Keratinocyte (primary cell): Measurements from ENCODE around the gene IL27RA. TPM values are rescaled to one million over a fixed set of nuclear protein-coding genes. Genes with fewer than 3 reads are reported as not detected.

Experiments
- DNase-seq: peaks from one replicate; pipeline ENCODE4 v3.0.0-alpha.2; 2011; ENCODE audit warnings: low read depth, missing footprints, low spot score
- FAIRE-seq: peaks from 2 replicates; lab custom pipeline; 2011; peaks lifted over from hg19 to GRCh38; lab: Jason Lieb, UNC
- H2AFZ ChIP-seq: 2 replicates; pipeline ENCODE4 v1.6.0; 2012; ENCODE audit warnings: low read length, control low read depth, inconsistent platforms; ENCODE audit not compliant: control insufficient read depth
- H3K27ac ChIP-seq: 2 replicates; pipeline ENCODE4 v1.5.1; 2011; ENCODE audit warnings: low read length; ENCODE audit not compliant: control insufficient read depth, insufficient read depth
- H3K27me3 ChIP-seq: 3 replicates; pipeline ENCODE4 v1.6.0; 2011; ENCODE audit warnings: low read length; ENCODE audit not compliant: control insufficient read depth, insufficient read depth; ENCODE audit errors: extremely low read depth
- H3K36me3 ChIP-seq, 2 experiments: 2 replicates in 1 of 2; 3 replicates in 1 of 2; pipeline ENCODE4 v1.5.1; 2011; ENCODE audit warnings: low read length in 2 of 2, mild to moderate bottlenecking in 1 of 2; ENCODE audit not compliant: control insufficient read depth in 2 of 2, insufficient read depth in 2 of 2; ENCODE audit errors: extremely low read depth in 1 of 2
- H3K4me1 ChIP-seq: 3 replicates; pipeline ENCODE4 v1.5.1; 2011; ENCODE audit warnings: low read length; ENCODE audit not compliant: control insufficient read depth, insufficient read depth; ENCODE audit errors: extremely low read depth
- H3K4me2 ChIP-seq: 3 replicates; pipeline ENCODE4 v1.6.0; 2011; ENCODE audit warnings: low read depth, low read length; ENCODE audit not compliant: control insufficient read depth, insufficient read depth; ENCODE audit errors: extremely low read depth
- H3K4me3 ChIP-seq, 3 experiments: fragments of 200-600 bp in 1 of 3; sonication (generic) in 1 of 3; 2 replicates in 2 of 3; 3 replicates in 1 of 3; pipeline ENCODE4 v1.5.1; 2011 to 2016; ENCODE audit warnings: low read length in 3 of 3, mild to moderate bottlenecking in 3 of 3, control low read depth in 2 of 3, inconsistent platforms in 1 of 3, low read depth in 1 of 3, mixed read lengths in 1 of 3, mixed run types in 1 of 3, moderate library complexity in 1 of 3; ENCODE audit not compliant: control insufficient read depth in 2 of 3, insufficient read depth in 2 of 3; ENCODE audit errors: extremely low read depth in 1 of 3
- H3K79me2 ChIP-seq: 2 replicates; pipeline ENCODE4 v1.6.0; 2012; ENCODE audit warnings: low read length; ENCODE audit not compliant: control insufficient read depth, insufficient read depth
- H3K9ac ChIP-seq: 3 replicates; pipeline ENCODE4 v1.6.0; 2011; ENCODE audit warnings: low read length; ENCODE audit not compliant: control insufficient read depth, insufficient read depth; ENCODE audit errors: extremely low read depth
- H3K9me1 ChIP-seq: 3 replicates; pipeline ENCODE4 v1.6.0; 2011; ENCODE audit warnings: low read length; ENCODE audit not compliant: control insufficient read depth, insufficient read depth; ENCODE audit errors: extremely low read depth
- H3K9me3 ChIP-seq: 2 replicates; pipeline ENCODE4 v1.5.1; 2012; ENCODE audit warnings: low read depth, low read length; ENCODE audit not compliant: control insufficient read depth
- H4K20me1 ChIP-seq: 3 replicates; pipeline ENCODE4 v1.6.0; 2011; ENCODE audit warnings: low read length; ENCODE audit not compliant: control insufficient read depth, insufficient read depth; ENCODE audit errors: extremely low read depth
- CTCF ChIP-seq, 3 experiments: IDR thresholded peaks in 1 of 3; conservative IDR thresholded peaks in 1 of 3; optimal IDR thresholded peaks in 1 of 3; 2 replicates in 2 of 3; 3 replicates in 1 of 3; pipeline versions ENCODE3 to v1.5.1; 2011; ENCODE audit warnings: low read length in 3 of 3, mild to moderate bottlenecking in 3 of 3, moderate library complexity in 2 of 3, control low read depth in 1 of 3, inconsistent platforms in 1 of 3; ENCODE audit not compliant: insufficient read depth in 2 of 3; ENCODE audit errors: extremely low read depth in 1 of 3
- EZH2 ChIP-seq: IDR thresholded peaks from one replicate; pipeline ENCODE4 v1.6.1; 2012; ENCODE audit warnings: inconsistent platforms, mild to moderate bottlenecking, low read length, moderate library complexity
- dilution Hi-C: fragments of 300-500 bp; cut with MboI; formaldehyde crosslinking; loops from one replicate; pipeline ENCODE4 v1.7.0; 2020; ENCODE audit warnings: low sequenced_read_pairs; ENCODE audit not compliant: extremely low pct_ligation_motif_present
- polyA plus RNA-seq, 5 experiments: library from polyadenylated mRNA; depleted of rRNA in 3 of 5; stranded (reverse) in 3 of 5; stranded (forward) in 1 of 5; unstranded in 1 of 5; fragments of >200 nt; gene quantifications; 1 replicate in 1 of 5; 2 replicates in 3 of 5; 3 replicates in 1 of 5; pipeline versions ENCODE4 v1.2.1 to v1.2.3, GENCODE V29; 2011 to 2012; ENCODE audit warnings: missing spikeins in 2 of 5, low read depth in 1 of 5, low replicate concordance in 1 of 5

Gene IL27RA
- polyA plus RNA-seq, 1 donor (not counting 4 experiments of a cell fraction or from before 2014, with no cell fraction given): 2.2 TPM

- peaks cover under 1 to 10% of the 10 kb centered on the region in 2 experiments for H3K36me3 ChIP-seq
- H2AFZ ChIP-seq: no peak overlapping the region
- DNase-seq (no peak), FAIRE-seq (no peak)
- TF ChIP-seq EZH2: no peak
- TF ChIP-seq CTCF (optimal IDR thresholded peaks at IDR 0.05 in 1 of 3, IDR thresholded peaks at IDR 0.05 in 1 of 3, conservative IDR thresholded peaks at IDR 0.05 in 1 of 3; ENCODE audit: extremely low read depth in 1 of 3, insufficient read depth in 2 of 3, low read length in 3 of 3): no peak
- no peak overlapping the region for H3K4me2 ChIP-seq
- H3K79me2 ChIP-seq: peaks cover 6% of the 10 kb centered on the region
- H4K20me1 ChIP-seq: no peaks in the 10 kb centered on the region
- H3K9me1 ChIP-seq: no peaks in the 10 kb centered on the region
- H3K27ac ChIP-seq: no peak overlapping the region
- H3K4me3 ChIP-seq: no peak overlapping the region
- no peak overlapping the region for H3K9ac ChIP-seq
- dilution Hi-C loops: no loop called here
- H3K27me3 ChIP-seq: no peaks in the 10 kb centered on the region
- H3K9me3 ChIP-seq: no peaks in the 10 kb centered on the region
- peaks cover 5% of the 10 kb centered on the region for H3K4me1 ChIP-seq
These were observed 34.0 kb upstream of the IL27RA start for GRCh38 chr19:13997631-13997962.

- Histone ChIP-seq H3K4me2 (no peak overlapping the region), H3K27me3 (no peaks in the 10 kb centered on the region), H4K20me1 (no peaks in the 10 kb centered on the region), H3K9me3 (no peaks in the 10 kb centered on the region), H3K9ac (no peak overlapping the region), H3K4me1 (peaks cover 10% of the 10 kb centered on the region), H3K79me2 (peaks cover 8% of the 10 kb centered on the region), H3K36me3 (peaks cover 0 to 10% of the 10 kb centered on the region in 2 experiments), H3K9me1 (no peaks in the 10 kb centered on the region), H3K27ac (no peak overlapping the region), H3K4me3 (no peak overlapping the region), H2AFZ (no peak overlapping the region)
- DNase-seq (no peak), FAIRE-seq (no peak)
- dilution Hi-C loops: no loop called here
- TF ChIP-seq CTCF (optimal IDR thresholded peaks at IDR 0.05 in 1 of 3, IDR thresholded peaks at IDR 0.05 in 1 of 3, conservative IDR thresholded peaks at IDR 0.05 in 1 of 3; ENCODE audit: extremely low read depth in 1 of 3, insufficient read depth in 2 of 3, low read length in 3 of 3): no peak
- TF ChIP-seq EZH2: no peak
These were observed 33.1 kb upstream of the IL27RA start for GRCh38 chr19:13998426-13998825.
